GM18526 (cell line): ENCODE measurements around the gene GNG5.

Experiments used
- POLR2A ChIP-seq: IDR thresholded peaks from 3 replicates; pipeline ENCODE4 v1.6.1; 2011; ENCODE audit not compliant: insufficient read length; ENCODE audit errors: extremely low read depth

Gene GNG5

DNA sequence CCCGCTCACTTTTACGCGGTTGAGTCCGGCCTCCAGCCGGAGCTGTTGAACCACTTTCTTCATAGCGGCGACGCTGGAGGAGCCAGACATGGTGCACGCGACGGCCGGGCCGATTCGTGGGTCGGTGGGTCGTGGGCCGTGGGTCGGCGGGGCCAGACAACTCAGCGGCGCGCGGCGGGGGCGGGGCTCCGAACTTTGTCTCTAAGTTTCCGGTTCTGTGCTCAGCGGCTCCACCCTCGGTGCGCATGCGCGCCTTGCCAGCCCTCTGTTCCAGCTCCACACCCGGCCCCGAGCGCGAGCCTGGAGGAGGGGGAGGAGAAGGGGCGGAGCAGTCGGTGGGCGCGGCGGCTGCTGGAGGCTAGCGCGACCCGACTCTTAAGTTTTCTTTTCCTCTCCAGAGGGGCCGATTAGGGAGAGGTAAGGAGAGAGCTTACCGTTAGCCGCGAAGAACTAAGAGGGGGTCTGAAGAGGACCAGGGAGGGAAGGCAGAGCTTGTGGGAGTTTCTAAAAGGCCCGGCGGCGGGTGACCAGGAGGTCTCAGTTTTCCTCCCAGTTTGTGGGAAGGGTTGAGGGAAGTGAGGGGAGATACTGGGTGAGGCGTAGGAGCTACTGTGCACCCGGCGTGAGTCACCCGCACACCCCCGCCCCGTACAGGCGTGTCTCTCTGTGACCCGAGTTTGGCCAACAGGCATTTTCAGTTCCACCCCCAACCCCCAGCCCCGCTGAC, at the start of gene GNG5, which contains the start of gene SPATA1:
Gene GNG5, minus strand, starts transcription at position 580 of the 727 bp plus-strand sequence. Its CDS starts 490 bp downstream, at position 90.
Gene SPATA1, plus strand, starts transcription at position 385 of the 727 bp plus-strand sequence. CDS start 9,974 bp downstream, outside the sequence.
- peak; percentile 68 for TF ChIP-seq POLR2A

- no peak for TF ChIP-seq POLR2A
Observed at GRCh38 chr1:84550826-84551225, 44.4 kb upstream of the GNG5 start.

DNA sequence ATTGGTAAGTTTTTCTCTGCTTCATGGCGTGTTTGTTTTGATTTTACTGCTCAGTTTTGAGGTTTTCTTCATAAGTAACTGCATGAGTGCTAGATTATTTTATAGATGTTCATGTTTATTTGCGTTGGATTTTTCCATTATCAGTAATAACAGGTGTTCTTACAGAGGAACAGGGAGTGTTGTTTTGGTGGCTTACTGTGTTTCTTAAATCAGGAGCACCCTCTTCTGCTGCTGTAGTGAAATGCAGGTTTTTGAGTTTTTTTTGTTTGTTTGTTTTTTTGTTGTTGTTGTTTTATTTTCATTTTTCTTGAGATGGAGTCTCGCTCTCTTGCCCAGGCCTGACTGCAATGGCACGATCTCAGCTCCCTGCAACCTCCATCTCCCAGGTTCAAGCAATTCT, 35.3 kb upstream of the GNG5 start:
- no peak for TF ChIP-seq POLR2A

DNA sequence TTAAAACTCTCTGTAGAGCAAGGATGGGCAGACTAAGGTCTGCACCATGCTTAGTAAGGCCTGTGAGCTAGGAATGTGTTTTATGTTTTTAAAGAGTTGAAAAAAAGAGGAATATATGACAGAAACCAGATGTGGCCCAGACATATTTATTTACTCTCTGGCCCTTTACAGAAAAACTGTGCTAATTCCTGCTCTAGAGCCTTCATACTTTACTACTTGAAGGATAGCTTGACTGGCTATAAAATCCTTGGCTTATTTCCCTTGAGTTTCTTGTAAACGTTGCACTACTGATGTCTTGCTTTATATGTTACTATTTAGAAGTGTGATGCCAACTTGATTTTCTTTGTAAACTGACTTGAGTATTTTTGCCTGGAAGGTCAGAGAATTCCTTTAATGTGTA, 34.4 kb upstream of the GNG5 start:
- no peak for TF ChIP-seq POLR2A

DNA sequence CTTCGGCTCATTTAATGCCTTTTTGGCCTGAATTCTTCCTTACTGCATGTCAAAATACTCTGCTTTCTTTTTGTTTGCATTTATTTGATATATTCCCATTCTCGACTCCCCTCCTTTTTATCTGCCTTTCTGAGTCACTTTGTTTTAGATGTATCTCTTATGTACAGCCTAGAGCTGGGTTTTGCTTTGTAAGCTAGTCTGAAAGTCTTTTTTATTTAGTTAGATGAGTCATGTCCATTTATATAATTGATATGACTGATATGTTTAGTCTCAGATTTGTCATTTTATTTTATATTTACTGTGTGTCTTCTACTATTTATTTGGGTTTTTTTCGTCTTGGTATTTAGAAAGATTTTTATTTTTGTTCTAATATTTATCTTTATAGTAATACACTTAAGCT, 33.6 kb upstream of the GNG5 start:
- no peak for TF ChIP-seq POLR2A

GRCh38 chr1:84538599-84538998, 32.2 kb upstream of the GNG5 start:
- TF ChIP-seq POLR2A: no peak

- no peak for TF ChIP-seq POLR2A
Observed at GRCh38 chr1:84525779-84526178, 19.4 kb upstream of the GNG5 start.

DNA sequence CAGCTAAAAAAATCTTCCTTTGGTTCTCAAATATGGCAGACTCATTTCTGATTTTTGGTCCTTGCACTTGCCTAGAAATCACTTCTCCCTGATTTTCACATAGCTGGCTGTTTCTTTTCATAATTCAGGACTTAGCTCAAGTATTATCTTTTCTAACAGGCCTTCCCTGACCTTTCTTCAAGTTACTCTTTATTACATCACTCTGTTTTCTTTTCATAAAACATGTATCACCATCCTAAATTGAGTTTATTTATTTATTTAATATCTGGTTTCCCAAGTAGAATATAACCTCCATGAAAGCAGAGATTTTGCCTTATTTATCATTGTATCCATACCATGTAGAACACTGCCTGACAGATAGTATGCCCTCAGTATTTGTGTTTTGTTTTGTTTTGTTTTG, 18.2 kb upstream of the GNG5 start:
- TF ChIP-seq POLR2A: no peak

DNA sequence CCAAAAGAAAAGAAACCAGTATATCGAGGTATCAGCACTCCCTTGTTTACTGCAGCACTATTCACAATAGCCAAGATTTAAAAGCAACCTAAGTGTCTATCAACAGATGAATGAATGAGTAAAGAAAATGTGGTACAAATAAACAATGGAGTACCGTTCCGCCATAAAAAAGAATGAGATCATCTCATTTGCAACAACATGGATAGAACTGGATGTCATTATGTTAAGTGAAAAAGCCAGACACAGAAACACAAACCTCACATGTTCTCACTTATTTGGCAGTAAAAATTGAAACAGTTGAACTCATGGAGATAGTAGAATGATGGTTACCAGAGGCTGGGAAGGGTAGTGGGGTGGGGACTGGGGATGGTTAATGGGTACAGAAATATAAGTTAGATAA, 4.3 kb upstream of the GNG5 start:
- TF ChIP-seq POLR2A: no peak

DNA sequence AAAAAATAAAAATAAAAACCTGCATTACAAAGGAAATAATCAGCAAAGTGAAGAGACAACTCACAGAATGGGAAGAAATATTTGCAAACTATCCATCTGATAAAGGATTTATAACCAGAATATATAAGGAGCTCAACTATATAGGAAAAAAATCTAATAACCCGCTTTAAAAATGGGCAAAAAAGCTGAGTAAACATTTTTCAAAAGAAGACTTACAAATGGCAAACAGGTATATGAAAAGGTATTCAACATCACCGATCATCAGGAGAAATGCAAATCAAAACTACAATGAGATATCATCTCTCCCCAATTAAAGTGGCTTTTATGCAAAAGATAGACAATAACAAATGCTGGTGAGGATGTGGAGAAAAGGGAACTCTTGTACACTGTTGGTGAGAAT, 3.8 kb upstream of the GNG5 start:
- no peak for TF ChIP-seq POLR2A

DNA sequence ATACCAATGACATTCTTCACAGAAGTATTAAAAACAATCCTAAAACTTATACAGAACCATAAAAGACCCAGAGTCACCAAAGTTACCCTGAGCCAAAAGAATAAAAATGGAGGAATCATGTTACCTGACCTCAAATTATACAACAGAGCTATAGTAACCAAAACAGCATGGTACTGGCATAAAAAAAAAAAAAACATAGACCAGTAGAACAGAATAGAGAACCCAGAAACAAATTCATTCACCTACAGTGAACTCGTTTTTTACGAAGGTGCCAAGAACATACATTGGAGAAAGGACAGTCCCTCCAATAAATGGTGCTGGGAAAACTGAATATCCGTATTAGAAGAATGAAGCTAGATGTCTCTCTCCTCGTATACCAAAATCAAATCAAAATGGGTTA, 2.6 kb upstream of the GNG5 start:
- TF ChIP-seq POLR2A: no peak

DNA sequence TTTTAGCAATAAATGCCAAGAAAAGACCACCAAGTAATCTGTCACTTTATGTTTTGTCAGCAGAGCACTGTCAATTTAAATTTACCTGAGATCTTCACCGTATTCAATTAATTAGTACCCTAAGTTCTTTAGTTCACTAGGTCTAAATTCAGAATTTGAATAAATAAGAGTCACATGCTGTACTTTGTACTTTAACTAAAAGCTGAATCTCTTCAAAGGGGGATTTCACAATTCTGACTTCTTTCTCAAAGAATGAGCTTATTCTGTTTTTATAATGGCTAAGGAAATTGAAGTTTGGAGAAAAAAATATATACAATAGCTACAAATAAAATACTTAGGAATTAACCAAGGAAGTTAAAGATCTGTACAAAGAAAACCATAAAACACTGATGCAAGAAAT, 2.1 kb upstream of the GNG5 start:
- TF ChIP-seq POLR2A: no peak

- TF ChIP-seq POLR2A: no peak
Observed at GRCh38 chr1:84506729-84507453, 510 bp upstream of the GNG5 start.

- peak; percentile 9 for TF ChIP-seq POLR2A
Observed at GRCh38 chr1:84505493-84506001, 834 bp downstream of the GNG5 start.

- TF ChIP-seq POLR2A: no peak
Observed at GRCh38 chr1:84504580-84505492, 1.5 kb downstream of the GNG5 start.
